HG03139 (cell line): ENCODE results near the gene LALBA.
"Not testable (repeated sequence)": the region's sequence is repeated elsewhere in the genome, so short reads cannot be mapped to it uniquely, and the experiment has no call there.

Experiments used
- ATAC-seq: cut with Tn5 transposase; IDR thresholded peaks from one replicate; pipeline ENCODE4 v1.9.1; 2021; ENCODE audit not compliant: unreplicated experiment

Gene LALBA

GRCh38 chr12:48569946-48570345 lies at the start of gene LALBA:
Gene LALBA, minus strand, starts transcription at chr12:48570046. Its CDS starts 26 bp downstream, at chr12:48570020.
- ATAC-seq = no peak

- peak; percentile 71 for ATAC-seq
Observed at GRCh38 chr12:48618541-48618940, 48.7 kb upstream of the LALBA start.

- ATAC-seq = no peak
Observed at GRCh38 chr12:48615681-48616080, 45.8 kb upstream of the LALBA start.

- no peak for ATAC-seq
Observed at GRCh38 chr12:48613321-48613720, 43.5 kb upstream of the LALBA start.

GRCh38 chr12:48602192-48602989 lies 32.5 kb upstream of the LALBA start:
- no peak for ATAC-seq

GRCh38 chr12:48601013-48601756 lies 31.3 kb upstream of the LALBA start:
- no peak for ATAC-seq

- no peak for ATAC-seq
Observed at GRCh38 chr12:48600552-48600951, 30.7 kb upstream of the LALBA start.

GRCh38 chr12:48592591-48593086 lies 22.8 kb upstream of the LALBA start:
- ATAC-seq = no peak

- ATAC-seq = no peak
Observed at GRCh38 chr12:48586361-48586760, 16.5 kb upstream of the LALBA start.

GRCh38 chr12:48583728-48584127 lies 13.9 kb upstream of the LALBA start:
- ATAC-seq = no peak

- no peak for ATAC-seq
Observed at GRCh38 chr12:48580831-48581230, 11.0 kb upstream of the LALBA start.

GRCh38 chr12:48572326-48572725 lies 2.5 kb upstream of the LALBA start:
- ATAC-seq = no peak

- no peak for ATAC-seq
Observed at GRCh38 chr12:48567731-48568130, 2.1 kb downstream of the LALBA start.

- ATAC-seq = no peak
Observed at GRCh38 chr12:48557919-48558318, 11.9 kb downstream of the LALBA start.

GRCh38 chr12:48556631-48557030 lies 13.2 kb downstream of the LALBA start:
- no peak for ATAC-seq

- not testable (repeated sequence) for ATAC-seq
Observed at GRCh38 chr12:48553666-48554343, 16.0 kb downstream of the LALBA start.

GRCh38 chr12:48551636-48552035 lies 18.2 kb downstream of the LALBA start:
- ATAC-seq = not testable (repeated sequence)

- not testable (repeated sequence) for ATAC-seq
Observed at GRCh38 chr12:48547012-48547411, 22.8 kb downstream of the LALBA start.

- no peak for ATAC-seq
Observed at GRCh38 chr12:48545833-48546469, 23.9 kb downstream of the LALBA start.

- ATAC-seq = no peak
Observed at GRCh38 chr12:48542300-48542928, 27.4 kb downstream of the LALBA start.

GRCh38 chr12:48536602-48537001 lies 33.2 kb downstream of the LALBA start:
- ATAC-seq = no peak
